GM23248 (cell line): Measurements from ENCODE around the gene MUS81.

ENCODE experiments used
- EZH2 ChIP-seq: fragments of 200-600 bp; sonication (generic); IDR thresholded peaks from 2 replicates; pipeline ENCODE4 v1.6.1; 2018; ENCODE audit warnings: antibody characterized with exemption, mild to moderate bottlenecking; ENCODE audit not compliant: insufficient read depth, poor library complexity, severe bottlenecking
- EZH2phosphoT487 ChIP-seq: fragments of 200-600 bp; sonication (generic); IDR thresholded peaks from 2 replicates; pipeline ENCODE4 v1.6.1; 2018; ENCODE audit warnings: antibody characterized with exemption, moderate library complexity, mild to moderate bottlenecking, low read depth; ENCODE audit not compliant: insufficient read depth

DNA sequence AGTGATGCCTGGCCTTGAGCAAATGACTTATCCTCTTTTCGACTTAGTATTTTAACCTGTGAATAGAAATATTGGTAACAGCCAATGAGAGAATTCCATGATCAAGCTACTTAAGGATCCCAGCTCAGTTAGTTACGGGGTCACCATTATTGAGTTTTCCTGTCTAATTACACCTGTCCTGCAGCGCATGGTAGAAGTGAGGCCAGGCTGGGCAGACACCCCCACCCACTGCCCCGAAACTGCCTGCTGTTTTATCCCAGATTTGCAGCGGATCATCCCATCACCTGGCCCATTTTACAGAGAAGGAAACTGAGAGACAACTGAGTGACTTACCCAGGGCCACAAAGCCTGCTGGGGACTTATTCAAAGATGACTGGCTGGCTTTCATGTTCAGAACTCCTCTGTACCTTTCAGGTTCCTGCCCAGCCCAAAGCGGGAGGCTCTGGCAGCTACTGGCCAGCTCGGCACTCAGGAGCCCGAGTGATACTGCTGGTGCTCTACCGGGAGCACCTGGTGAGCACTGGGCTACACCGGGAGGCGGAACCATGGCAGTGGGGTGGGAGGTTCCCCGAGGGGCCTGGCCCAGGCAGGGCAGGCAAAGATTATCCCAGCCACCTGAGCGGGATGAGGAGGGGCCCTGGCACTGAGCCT is 1.4 kb downstream of the MUS81 start:
- TF ChIP-seq EZH2phosphoT487: no peak
- no peak for TF ChIP-seq EZH2
